GM20431 (cell line): Measurements from ENCODE around the gene GPR27.

ENCODE experiments used
- in situ Hi-C: fragments of 300-500 bp; cut with MseI, MboI; formaldehyde crosslinking; loops from one replicate; pipeline ENCODE4 v1.15.0; 2020; ENCODE audit warnings: low sequenced_read_pairs; ENCODE audit not compliant: unreplicated experiment

GPR27 gene, protein sequence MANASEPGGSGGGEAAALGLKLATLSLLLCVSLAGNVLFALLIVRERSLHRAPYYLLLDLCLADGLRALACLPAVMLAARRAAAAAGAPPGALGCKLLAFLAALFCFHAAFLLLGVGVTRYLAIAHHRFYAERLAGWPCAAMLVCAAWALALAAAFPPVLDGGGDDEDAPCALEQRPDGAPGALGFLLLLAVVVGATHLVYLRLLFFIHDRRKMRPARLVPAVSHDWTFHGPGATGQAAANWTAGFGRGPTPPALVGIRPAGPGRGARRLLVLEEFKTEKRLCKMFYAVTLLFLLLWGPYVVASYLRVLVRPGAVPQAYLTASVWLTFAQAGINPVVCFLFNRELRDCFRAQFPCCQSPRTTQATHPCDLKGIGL

GRCh38 chr3:71753701-71754609 lies at the start of gene GPR27:
GPR27 (plus strand) TSS chr3:71753855; CDS start chr3:71754050, 195 bp downstream.
- in situ Hi-C loops: no loop called here

DNA sequence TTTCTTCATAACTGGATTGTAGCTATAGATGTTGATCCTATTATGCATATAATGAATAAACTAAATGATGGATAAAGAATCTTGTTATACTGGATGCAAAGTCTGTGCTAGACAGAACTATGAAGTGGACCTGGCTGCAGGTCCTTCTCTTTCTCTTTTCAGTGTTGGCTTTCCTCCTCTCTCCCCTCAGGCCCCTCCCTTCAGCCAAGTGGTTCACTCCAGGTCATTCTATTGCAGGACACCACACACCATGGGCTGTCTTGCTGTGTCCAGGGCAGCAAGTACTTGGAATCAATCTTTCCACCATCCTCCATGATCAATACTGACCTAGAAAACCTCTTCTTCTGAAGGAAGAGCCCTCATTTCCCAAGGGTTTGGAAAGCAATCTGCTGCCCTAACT lies 48.7 kb upstream of the GPR27 start:
- in situ Hi-C loops: loop anchor here (25.0 kb wide), 1 partner anchor 1382 kb away; no protein-coding TSS in a partner anchor

DNA sequence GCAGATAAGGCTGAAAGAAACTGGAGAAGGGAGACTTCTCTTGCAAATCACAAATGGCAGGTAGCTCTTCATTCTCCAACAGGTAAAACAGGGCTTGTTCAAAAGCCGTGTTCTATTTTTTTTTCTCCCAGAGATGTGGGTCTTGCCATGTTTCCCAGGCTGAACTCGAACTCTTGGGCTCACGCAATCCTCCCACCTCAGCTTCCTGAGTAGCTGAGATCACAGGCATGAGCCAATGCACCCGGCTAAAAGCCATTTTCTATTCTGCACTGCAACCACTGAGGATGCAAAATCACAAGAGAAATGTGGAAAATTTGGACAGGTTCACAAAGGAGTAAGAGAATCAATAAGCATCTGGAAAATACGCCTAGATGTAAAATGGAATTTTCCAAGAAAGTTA lies 48.0 kb upstream of the GPR27 start:
- in situ Hi-C loops: loop anchor here (25.0 kb wide), 1 partner anchor 1382 kb away; no protein-coding TSS in a partner anchor

- in situ Hi-C loops: loop anchor here (25.0 kb wide), 1 partner anchor 1380 kb away; no protein-coding TSS in a partner anchor
Measured at GRCh38 chr3:71707595-71707994, 46.1 kb upstream of the GPR27 start.

GRCh38 chr3:71708476-71709105 lies 45.1 kb upstream of the GPR27 start:
- in situ Hi-C loops: loop anchor here (25.0 kb wide), 1 partner anchor 1379 kb away; no protein-coding TSS in a partner anchor

- in situ Hi-C loops: loop anchor here (25.0 kb wide), 1 partner anchor 1377 kb away; no protein-coding TSS in a partner anchor
Measured at GRCh38 chr3:71709908-71710511, 43.6 kb upstream of the GPR27 start.

DNA sequence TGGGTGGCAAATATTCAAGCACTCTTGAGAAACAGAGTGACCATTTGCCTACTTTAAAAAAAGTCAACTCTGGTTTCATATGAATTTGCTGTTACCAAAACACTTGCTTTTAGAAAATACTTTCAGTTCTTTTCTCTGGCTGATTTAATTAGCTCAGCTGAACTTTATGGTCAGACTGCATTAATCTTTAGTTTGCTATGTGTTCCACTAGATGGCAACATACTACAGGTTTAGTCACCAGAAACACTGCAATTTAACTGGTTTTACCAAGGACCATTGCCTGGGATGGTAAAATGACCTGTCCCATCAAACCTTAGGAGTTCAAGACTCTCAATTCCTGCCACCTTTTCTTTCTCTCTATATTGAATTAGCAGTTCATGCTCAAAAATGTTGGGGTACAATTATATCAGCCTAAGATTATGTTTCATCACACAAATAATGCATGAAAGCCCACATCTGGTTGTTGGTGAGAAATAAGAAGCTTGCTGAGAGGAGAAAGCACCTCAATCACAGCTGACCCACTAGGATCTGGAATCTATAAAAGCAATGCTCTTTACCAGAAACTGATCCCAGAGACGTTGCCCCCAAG lies 42.7 kb upstream of the GPR27 start:
- in situ Hi-C loops: loop anchor here (25.0 kb wide), 1 partner anchor 1376 kb away; no protein-coding TSS in a partner anchor

- in situ Hi-C loops: loop anchor here (25.0 kb wide), 1 partner anchor 1374 kb away; no protein-coding TSS in a partner anchor
Measured at GRCh38 chr3:71713041-71713440, 40.6 kb upstream of the GPR27 start.

DNA sequence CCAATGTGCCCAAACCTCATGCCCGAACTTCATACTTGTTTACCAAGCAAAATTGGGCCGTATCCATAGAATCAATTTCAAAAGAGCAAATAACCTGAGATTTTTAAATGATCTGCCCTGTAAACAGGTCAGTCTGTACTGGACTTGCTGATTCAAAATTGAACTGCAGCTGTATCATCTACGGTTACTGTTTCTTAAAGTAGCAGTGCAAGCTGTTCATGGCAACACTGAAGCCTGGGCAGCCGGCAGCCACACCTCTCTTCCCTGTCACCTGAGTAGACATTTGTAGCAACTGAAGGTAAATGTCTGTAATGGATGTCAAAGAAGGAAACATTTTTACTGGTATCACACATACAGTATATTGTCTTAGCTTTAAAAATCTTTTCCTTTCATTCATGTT lies 39.1 kb upstream of the GPR27 start:
- in situ Hi-C loops: loop anchor here (25.0 kb wide), 1 partner anchor 1373 kb away; no protein-coding TSS in a partner anchor

DNA sequence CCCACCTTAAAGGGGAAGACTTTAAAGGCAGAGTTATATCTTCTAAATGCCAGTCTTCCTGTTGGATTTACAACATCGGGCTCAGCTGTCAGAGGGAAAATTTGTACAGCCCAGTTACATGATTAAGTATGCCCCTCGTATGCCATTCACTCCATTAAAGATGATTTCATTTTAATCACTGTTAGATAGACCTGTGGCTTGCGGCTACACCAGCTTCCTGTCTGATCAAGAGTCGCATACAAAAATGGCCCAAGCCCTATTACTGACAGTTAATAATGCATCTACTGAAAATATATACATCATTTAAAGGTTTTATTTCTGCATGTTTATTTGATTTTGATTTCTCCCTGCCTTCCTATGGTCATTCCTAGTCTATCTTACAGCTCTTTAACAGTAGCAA lies 35.6 kb upstream of the GPR27 start:
- in situ Hi-C loops: loop anchor here (25.0 kb wide), 1 partner anchor 1369 kb away; no protein-coding TSS in a partner anchor

- in situ Hi-C loops: loop anchor here (10.0 to 25.0 kb wide), 2 partner anchors 64 to 1366 kb away; partner anchors contain the start of gene PROK2
Measured at GRCh38 chr3:71721002-71721401, 32.7 kb upstream of the GPR27 start.

- in situ Hi-C loops: loop anchor here (10.0 to 25.0 kb wide), 2 partner anchors 63 to 1366 kb away; partner anchors contain the start of gene PROK2
Measured at GRCh38 chr3:71721651-71722157, 32.0 kb upstream of the GPR27 start.

- in situ Hi-C loops: loop anchor here (10.0 to 25.0 kb wide), 2 partner anchors 62 to 1365 kb away; partner anchors contain the start of gene PROK2
Measured at GRCh38 chr3:71722693-71723092, 31.0 kb upstream of the GPR27 start.

- in situ Hi-C loops: loop anchor here (10.0 to 25.0 kb wide), 2 partner anchors 61 to 1364 kb away; partner anchors contain the start of gene PROK2
Measured at GRCh38 chr3:71723452-71724170, 30.0 kb upstream of the GPR27 start.

- in situ Hi-C loops: loop anchor here (10.0 to 25.0 kb wide), 2 partner anchors 61 to 1363 kb away; partner anchors contain the start of gene PROK2
Measured at GRCh38 chr3:71724171-71724453, 29.5 kb upstream of the GPR27 start.

DNA sequence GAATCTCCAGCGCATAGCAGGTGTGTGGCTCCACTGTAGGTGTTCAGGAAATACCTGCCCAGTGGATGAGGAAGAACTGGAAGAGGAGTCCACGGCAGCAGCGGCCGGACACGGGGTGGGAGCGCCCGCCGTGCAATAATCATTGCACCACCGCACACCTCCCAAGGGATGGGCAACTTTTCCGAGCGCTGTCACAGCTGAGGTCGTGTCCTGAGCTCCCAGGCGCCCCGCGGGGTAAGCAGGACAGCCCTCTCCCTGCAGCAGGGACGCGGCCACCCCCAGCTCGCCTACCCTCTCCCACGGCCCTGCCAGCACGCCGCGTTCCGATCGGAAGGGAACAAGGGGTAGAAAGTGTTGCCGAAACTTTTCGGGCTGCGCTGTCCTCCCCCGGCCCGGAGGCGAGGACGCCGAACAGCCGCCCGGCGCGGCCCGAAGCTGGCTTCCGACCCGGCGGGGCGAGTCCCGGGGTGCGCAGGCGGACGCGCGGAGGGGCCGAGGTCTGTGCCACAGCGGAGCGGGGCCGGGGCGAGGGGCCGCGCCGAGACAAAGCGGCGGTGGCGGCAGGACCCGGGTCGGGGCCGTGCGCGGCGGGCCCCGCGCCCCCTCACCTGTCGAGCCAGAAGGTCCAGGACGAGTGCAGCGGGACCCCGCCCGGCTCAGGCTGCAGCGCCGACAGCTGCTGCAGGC lies 28.9 kb upstream of the GPR27 start:
- in situ Hi-C loops: loop anchor here (10.0 to 25.0 kb wide), 3 partner anchors 60 to 1363 kb away; partner anchors contain the start of genes PROK2 and SHQ1

- in situ Hi-C loops: loop anchor here (10.0 to 25.0 kb wide), 2 partner anchors 59 to 1112 kb away; partner anchors contain the start of genes PROK2 and SHQ1
Measured at GRCh38 chr3:71725271-71725991, 28.2 kb upstream of the GPR27 start, which contains the start of gene EIF4E3. EIF4E3 (minus strand) TSS chr3:71725402; CDS start chr3:71725367, 35 bp downstream.
